H1 (cell line): Measurements from ENCODE around the gene TTC8. TPM values are rescaled to one million over a fixed set of nuclear protein-coding genes. Genes with fewer than 3 reads are reported as not detected.
A peak's percentile ranks its signal among the peaks of the same experiment; 100 is the strongest.

ENCODE experiments used
- CTCF ChIA-PET: fragments of 300-600 bp; sonication (Branson Sonifier 250); formaldehyde crosslinking; loops from one replicate; lab custom pipeline; 2021; ENCODE audit not compliant: partially characterized antibody; lab: Charles Lee
- POLR2A ChIA-PET: fragments of 300-600 bp; sonication (Branson Sonifier 250); formaldehyde crosslinking; loops from one replicate; lab custom pipeline; 2021; ENCODE audit warnings: inconsistent platforms; ENCODE audit not compliant: partially characterized antibody; lab: Charles Lee
- DNase-seq, 2 experiments: peaks; one replicate each; pipeline versions ENCODE4 v3.0.0 to v3.0.0-alpha.2; 2010 to 2022; ENCODE audit warnings: low spot score in 2 of 2, low read depth in 1 of 2, mixed read lengths in 1 of 2
- FAIRE-seq: peaks from 2 replicates; lab custom pipeline; 2011; peaks lifted over from hg19 to GRCh38; lab: Jason Lieb, UNC
- H2AFZ ChIP-seq: 2 replicates; pipeline ENCODE4 v1.8.1; 2012; ENCODE audit warnings: low read length, inconsistent platforms
- H2AK5ac ChIP-seq: 2 replicates; pipeline ENCODE4 v1.6.1; 2013; ENCODE audit warnings: low read depth, low read length
- H2BK120ac ChIP-seq: replicated peaks from 2 replicates; pipeline ENCODE3; 2013; ENCODE audit warnings: low read depth, low read length, inconsistent platforms
- H2BK12ac ChIP-seq: 2 replicates; pipeline ENCODE4 v1.6.1; 2013; ENCODE audit warnings: low read depth, low read length
- H2BK15ac ChIP-seq: 2 replicates; pipeline ENCODE4 v1.6.1; 2013; ENCODE audit warnings: low read length
- H2BK20ac ChIP-seq: 2 replicates; pipeline ENCODE4 v1.6.1; 2013; ENCODE audit warnings: low read length
- H2BK5ac ChIP-seq: 2 replicates; pipeline ENCODE4 v1.6.1; 2013; ENCODE audit warnings: low read depth, low read length
- H3K14ac ChIP-seq: 2 replicates; pipeline ENCODE4 v1.6.1; 2013; ENCODE audit warnings: inconsistent platforms; ENCODE audit not compliant: insufficient read length
- H3K18ac ChIP-seq: 2 replicates; pipeline ENCODE4 v1.6.1; 2013; ENCODE audit warnings: low read length; ENCODE audit errors: extremely low read depth
- H3K23ac ChIP-seq: 2 replicates; pipeline ENCODE4 v1.6.1; 2013; ENCODE audit warnings: inconsistent platforms; ENCODE audit not compliant: insufficient read length
- H3K23me2 ChIP-seq: 2 replicates; pipeline ENCODE4 v1.6.1; 2013; ENCODE audit warnings: low read depth, low read length
- H3K27ac ChIP-seq: 2 replicates; pipeline ENCODE4 v1.6.1; 2011; ENCODE audit warnings: low read depth, low read length, inconsistent platforms
- H3K27me3 ChIP-seq, 4 experiments: replicated peaks in 1 of 4; 1 replicate in 1 of 4; 2 replicates in 3 of 4; pipeline versions ENCODE4 v1.6.1 to v1.8.1; 2011 to 2013; ENCODE audit warnings: low read length in 3 of 4, mild to moderate bottlenecking in 3 of 4, inconsistent platforms in 2 of 4, mixed read lengths in 2 of 4, moderate library complexity in 1 of 4; ENCODE audit not compliant: control insufficient read depth in 3 of 4, insufficient read depth in 3 of 4; ENCODE audit errors: extremely low read depth in 1 of 4
- H3K36me3 ChIP-seq, 4 experiments: 2 replicates each; pipeline versions ENCODE4 v1.6.1 to v1.8.1; 2011 to 2013; ENCODE audit warnings: mild to moderate bottlenecking in 4 of 4, low read length in 3 of 4, moderate library complexity in 2 of 4, control low read depth in 1 of 4, inconsistent platforms in 1 of 4; ENCODE audit not compliant: insufficient read depth in 4 of 4, control insufficient read depth in 2 of 4
- H3K4ac ChIP-seq: replicated peaks from 2 replicates; pipeline ENCODE3; 2013; ENCODE audit warnings: low read length, low read depth, mixed read lengths, inconsistent platforms; ENCODE audit not compliant: insufficient read length
- H3K4me1 ChIP-seq, 4 experiments: replicated peaks in 1 of 4; 1 replicate in 1 of 4; 2 replicates in 3 of 4; pipeline versions ENCODE4 v1.6.1 to v1.8.1; 2011 to 2013; ENCODE audit warnings: low read length in 3 of 4, inconsistent platforms in 2 of 4, mixed read lengths in 1 of 4; ENCODE audit not compliant: insufficient read depth in 4 of 4, control insufficient read depth in 3 of 4
- H3K4me2 ChIP-seq, 2 experiments: 2 replicates each; pipeline versions ENCODE4 v1.6.1 to v1.8.1; 2011 to 2013; ENCODE audit warnings: low read depth in 2 of 2, low read length in 2 of 2, control low read depth in 1 of 2, inconsistent platforms in 1 of 2, mild to moderate bottlenecking in 1 of 2; ENCODE audit not compliant: insufficient read depth in 1 of 2
- H3K4me3 ChIP-seq, 4 experiments: fragments of 200-600, 300-600 bp in 1 of 4; sonication (generic), shearing (Covaris generic), sonication (Bioruptor Twin) in 1 of 4; 2 replicates each; pipeline versions ENCODE4 v1.5.1 to v1.8.1; 2011 to 2016; ENCODE audit warnings: low read length in 4 of 4, low read depth in 3 of 4, control low read depth in 2 of 4, inconsistent platforms in 2 of 4, mild to moderate bottlenecking in 2 of 4, mixed read lengths in 1 of 4, moderate library complexity in 1 of 4; ENCODE audit not compliant: insufficient read depth in 2 of 4; ENCODE audit errors: extremely low read depth in 1 of 4
- H3K56ac ChIP-seq: replicated peaks from 2 replicates; pipeline ENCODE3; 2013; ENCODE audit warnings: low read depth, mild to moderate bottlenecking, mixed read lengths, low read length, inconsistent platforms; ENCODE audit not compliant: insufficient read length
- H3K79me1 ChIP-seq: 2 replicates; pipeline ENCODE4 v1.6.1; 2013; ENCODE audit warnings: low read depth, low read length, control low read depth
- H3K79me2 ChIP-seq, 2 experiments: 2 replicates each; pipeline versions ENCODE4 v1.6.1 to v1.8.1; 2012 to 2013; ENCODE audit warnings: low read length in 2 of 2, mild to moderate bottlenecking in 2 of 2, inconsistent platforms in 1 of 2; ENCODE audit not compliant: insufficient read depth in 2 of 2, control insufficient read depth in 1 of 2
- H3K9ac ChIP-seq, 4 experiments: replicated peaks in 1 of 4; 1 replicate in 1 of 4; 2 replicates in 3 of 4; pipeline versions ENCODE4 v1.6.1 to v1.8.1; 2011 to 2013; ENCODE audit warnings: low read depth in 3 of 4, low read length in 3 of 4, control low read depth in 2 of 4, mild to moderate bottlenecking in 2 of 4, moderate library complexity in 2 of 4, inconsistent platforms in 1 of 4; ENCODE audit errors: extremely low read depth in 1 of 4
- H3K9me3 ChIP-seq, 2 experiments: 2 replicates each; pipeline versions ENCODE4 v1.6.1 to v1.8.1; 2012 to 2013; ENCODE audit warnings: mild to moderate bottlenecking in 2 of 2, moderate library complexity in 2 of 2, control low read depth in 1 of 2, inconsistent platforms in 1 of 2, low read depth in 1 of 2, low read length in 1 of 2, mixed read lengths in 1 of 2; ENCODE audit not compliant: insufficient read depth in 2 of 2
- H4K20me1 ChIP-seq, 2 experiments: replicated peaks in 1 of 2; 2 replicates each; pipeline versions ENCODE3 to v1.8.1; 2011 to 2013; ENCODE audit warnings: inconsistent platforms in 2 of 2, low read length in 2 of 2, mild to moderate bottlenecking in 1 of 2; ENCODE audit not compliant: insufficient read depth in 2 of 2, control insufficient read depth in 1 of 2
- H4K5ac ChIP-seq: 2 replicates; pipeline ENCODE4 v1.6.1; 2013; ENCODE audit warnings: low read length, low read depth, mixed read lengths, inconsistent platforms; ENCODE audit not compliant: insufficient read length
- H4K8ac ChIP-seq: 2 replicates; pipeline ENCODE4 v1.8.0; 2013; ENCODE audit warnings: mild to moderate bottlenecking, moderate library complexity, low read length, inconsistent platforms; ENCODE audit not compliant: insufficient read depth; ENCODE audit errors: extremely low read depth
- H4K91ac ChIP-seq: replicated peaks from 2 replicates; pipeline ENCODE3; 2013; ENCODE audit warnings: low read length, mixed read lengths, inconsistent platforms; ENCODE audit not compliant: insufficient read length
- CBX8 ChIP-seq: fragments of 300-800, 300-1000 bp; sonication (generic); IDR thresholded peaks from 2 replicates; pipeline ENCODE4 v1.7.1; 2016; ENCODE audit warnings: low read depth, low read length, borderline replicate concordance
- MAFK ChIP-seq: IDR thresholded peaks from 2 replicates; pipeline ENCODE4 v1.6.1; 2012; ENCODE audit warnings: low read depth, mild to moderate bottlenecking, improper control_type of control experiment, low read length
- RAD21 ChIP-seq, 2 experiments: IDR thresholded peaks in 1 of 2; conservative IDR thresholded peaks in 1 of 2; 2 replicates each; pipeline ENCODE4 v1.6.1; 2011; ENCODE audit warnings: low read depth in 2 of 2, low read length in 2 of 2, improper control_type of control experiment in 1 of 2, inconsistent platforms in 1 of 2, mild to moderate bottlenecking in 1 of 2, moderate library complexity in 1 of 2
- RNF2 ChIP-seq: fragments of 200-900, 300-1000 bp; sonication (generic); IDR thresholded peaks from 2 replicates; pipeline ENCODE4 v1.7.1; 2016; ENCODE audit warnings: borderline replicate concordance, low read depth, mild to moderate bottlenecking, antibody characterized with exemption, low read length; ENCODE audit not compliant: poor library complexity, severe bottlenecking; ENCODE audit errors: missing control alignments
- SIX5 ChIP-seq: IDR thresholded peaks from 2 replicates; pipeline ENCODE4 v1.6.1; 2011; ENCODE audit warnings: mild to moderate bottlenecking, low read depth, low read length
- USF2 ChIP-seq: IDR thresholded peaks from 2 replicates; pipeline ENCODE4 v1.6.1; 2011; ENCODE audit warnings: low read length, improper control_type of control experiment
- ZNF274 ChIP-seq: IDR thresholded peaks from 2 replicates; pipeline ENCODE4 v1.7.0; 2012; ENCODE audit warnings: low read length, borderline replicate concordance; ENCODE audit errors: extremely low read depth
- WGBS, 2 experiments: shearing (Covaris generic) in 1 of 2; methylation state at CpG; one replicate each; pipeline versions ENCODE4 v1.1.6 to v1.1.7; 2013 to 2015; ENCODE audit warnings: low lambda C conversion rate in 2 of 2, mixed read lengths in 2 of 2, inconsistent platforms in 1 of 2, low coverage in 1 of 2, missing lambda C conversion rate in 1 of 2; ENCODE audit not compliant: insufficient replicate concordance in 2 of 2, insufficient coverage in 1 of 2, insufficient read length in 1 of 2; ENCODE audit errors: extremely low coverage in 1 of 2, missing lambda C conversion rate in 1 of 2; 5-methylcytosine and 5-hydroxymethylcytosine counted together
- polyA plus RNA-seq, 7 experiments: library from polyadenylated mRNA; depleted of rRNA in 3 of 7; stranded (reverse) in 5 of 7; unstranded in 2 of 7; fragments of >200 nt in 5 of 7; fragments of 200-250 nt in 2 of 7; gene quantifications; 1 replicate in 5 of 7; 2 replicates in 1 of 7; 4 replicates in 1 of 7; pipeline versions ENCODE4 v1.2.1 to v1.2.3, GENCODE V29; 2011 to 2013; ENCODE audit warnings: missing spikeins in 2 of 7, mixed read lengths in 2 of 7
- total RNA-seq: library from RNA; stranded (reverse); fragmentation: NEBNext Ultra II Directional; extraction: Animal tissue kit (Norgen Biotek cat#: 25700); gene quantifications from 2 replicates; pipeline ENCODE4 v1.2.1, GENCODE V29; 2021

The TTC8 gene
- total and polyA plus RNA-seq, 2 of the 8 experiments (the other 6 are each of a cell fraction or from before 2014, with no cell fraction given), result 13.1 to 13.5 TPM

- H3K36me3 ChIP-seq, result no peaks in the 10 kb centered on the region; a peak in 2 of 8 replicates
- H2BK20ac ChIP-seq, result no peak overlapping the region
- WGBS, 2 experiments, result 65% methylated on average over 3 of the region's 3 CpGs; no CpG with 5 or more reads in 1 of the 2 experiments
- H4K91ac ChIP-seq, result no peak overlapping the region
- H2BK120ac ChIP-seq, result no peak overlapping the region
- no peak overlapping the region for H4K8ac ChIP-seq
- H4K20me1 ChIP-seq, result no peaks in the 10 kb centered on the region
- H3K14ac ChIP-seq, result no peak overlapping the region
- H2BK5ac ChIP-seq, result no peak overlapping the region
- H3K79me1 ChIP-seq, result no peaks in the 10 kb centered on the region
- FAIRE-seq, result no peak
- ChIA-PET POLR2A (no interaction called here), CTCF (interaction anchor here (0.7 to 3.0 kb wide), 6 partner anchors 9 to 185 kb away, joined by 3 to 9 read pairs (median 4); no protein-coding TSS in a partner anchor)
- no peak overlapping the region for H4K5ac ChIP-seq
- TF ChIP-seq RNF2, result no peak
- no peak for TF ChIP-seq SIX5
- TF ChIP-seq ZNF274, result no peak
- no peak for TF ChIP-seq MAFK
- peak in 1 of 2 experiments; percentile 16; a peak in 1 of 4 replicates for TF ChIP-seq RAD21 (IDR thresholded peaks at IDR 0.05 in 1 of 2, conservative IDR thresholded peaks at IDR 0.05 in 1 of 2; ENCODE audit: low read depth in 2 of 2, low read length in 2 of 2)
- no peak for TF ChIP-seq USF2
- no peak for TF ChIP-seq CBX8
- no peak overlapping the region for H3K9ac ChIP-seq
- H3K18ac ChIP-seq, result no peak overlapping the region
- no peak overlapping the region for H2AFZ ChIP-seq
- no peak overlapping the region for H2BK15ac ChIP-seq
- no peak for DNase-seq
- no peaks in the 10 kb centered on the region for H3K79me2 ChIP-seq
- no peak overlapping the region for H3K23ac ChIP-seq
- H3K4me2 ChIP-seq, result no peak overlapping the region
- no peaks in the 10 kb centered on the region for H3K27me3 ChIP-seq
- no peak overlapping the region for H3K4me3 ChIP-seq
- no peak overlapping the region for H3K56ac ChIP-seq
- H3K4ac ChIP-seq, result no peak overlapping the region
- no peaks in the 10 kb centered on the region for H3K9me3 ChIP-seq
- H3K23me2 ChIP-seq, result no peaks in the 10 kb centered on the region; the same call in 1 of the 2 replicates
- no peak overlapping the region for H3K27ac ChIP-seq
- no peaks in the 10 kb centered on the region for H3K4me1 ChIP-seq
- H2AK5ac ChIP-seq, result no peak overlapping the region
- H2BK12ac ChIP-seq, result no peak overlapping the region
Observed at GRCh38 chr14:88866305-88866704, 41.9 kb downstream of the TTC8 start.
